Measurements from ENCODE around the gene XAGE5. TPM values are rescaled to one million over a fixed set of nuclear protein-coding genes. Genes with fewer than 3 reads are reported as not detected.
"Not testable (repeated sequence)": the region's sequence is repeated elsewhere in the genome, so short reads cannot be mapped to it uniquely, and the experiment has no call there.

XAGE5 gene
- total and polyA plus RNA-seq, 7 donors: not detected

DNA sequence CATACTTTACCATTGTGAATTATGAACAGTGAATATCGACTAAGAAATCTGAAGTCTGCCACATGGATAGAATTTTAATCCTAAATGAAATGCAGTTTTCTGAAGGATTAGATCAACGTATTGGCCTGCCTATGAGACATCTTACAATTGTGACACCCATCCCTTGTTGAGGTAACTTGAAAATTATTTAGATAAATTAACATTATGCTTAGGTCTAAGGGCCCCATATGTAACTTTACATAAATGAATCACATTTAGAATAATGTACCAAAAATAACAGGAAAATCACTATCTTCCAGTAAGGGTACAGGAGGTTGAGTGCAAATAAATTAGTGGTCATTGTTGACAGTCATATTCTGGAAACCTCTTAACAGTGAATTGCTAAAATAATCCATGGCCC, 13.5 kb downstream of the XAGE5 start:
- no peak overlapping the region for H3K4me3 ChIP-seq
- WGBS, 2 donors: 38 to 73% methylated on average over 2 of the region's 2 CpGs
- no peaks in the 10 kb centered on the region for H3K27me3 ChIP-seq
- no peak for DNase-seq
- intact Hi-C loops (cut with DNase I): no loop called here
- H3K4me1 ChIP-seq: no peaks in the 10 kb centered on the region
- H3K27ac ChIP-seq: no peak overlapping the region
- TF ChIP-seq EP300 (IDR thresholded peaks at IDR 0.05) (no peak), POLR2A (IDR thresholded peaks at IDR 0.05) (no peak), POLR2AphosphoS5 (IDR thresholded peaks at IDR 0.05) (no peak)
- TF ChIP-seq, protein P1, sequence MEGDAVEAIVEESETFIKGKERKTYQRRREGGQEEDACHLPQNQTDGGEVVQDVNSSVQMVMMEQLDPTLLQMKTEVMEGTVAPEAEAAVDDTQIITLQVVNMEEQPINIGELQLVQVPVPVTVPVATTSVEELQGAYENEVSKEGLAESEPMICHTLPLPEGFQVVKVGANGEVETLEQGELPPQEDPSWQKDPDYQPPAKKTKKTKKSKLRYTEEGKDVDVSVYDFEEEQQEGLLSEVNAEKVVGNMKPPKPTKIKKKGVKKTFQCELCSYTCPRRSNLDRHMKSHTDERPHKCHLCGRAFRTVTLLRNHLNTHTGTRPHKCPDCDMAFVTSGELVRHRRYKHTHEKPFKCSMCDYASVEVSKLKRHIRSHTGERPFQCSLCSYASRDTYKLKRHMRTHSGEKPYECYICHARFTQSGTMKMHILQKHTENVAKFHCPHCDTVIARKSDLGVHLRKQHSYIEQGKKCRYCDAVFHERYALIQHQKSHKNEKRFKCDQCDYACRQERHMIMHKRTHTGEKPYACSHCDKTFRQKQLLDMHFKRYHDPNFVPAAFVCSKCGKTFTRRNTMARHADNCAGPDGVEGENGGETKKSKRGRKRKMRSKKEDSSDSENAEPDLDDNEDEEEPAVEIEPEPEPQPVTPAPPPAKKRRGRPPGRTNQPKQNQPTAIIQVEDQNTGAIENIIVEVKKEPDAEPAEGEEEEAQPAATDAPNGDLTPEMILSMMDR (IDR thresholded peaks at IDR 0.05): no peak
- no peaks in the 10 kb centered on the region for H3K36me3 ChIP-seq
- no peaks in the 10 kb centered on the region for H3K9me3 ChIP-seq

DNA sequence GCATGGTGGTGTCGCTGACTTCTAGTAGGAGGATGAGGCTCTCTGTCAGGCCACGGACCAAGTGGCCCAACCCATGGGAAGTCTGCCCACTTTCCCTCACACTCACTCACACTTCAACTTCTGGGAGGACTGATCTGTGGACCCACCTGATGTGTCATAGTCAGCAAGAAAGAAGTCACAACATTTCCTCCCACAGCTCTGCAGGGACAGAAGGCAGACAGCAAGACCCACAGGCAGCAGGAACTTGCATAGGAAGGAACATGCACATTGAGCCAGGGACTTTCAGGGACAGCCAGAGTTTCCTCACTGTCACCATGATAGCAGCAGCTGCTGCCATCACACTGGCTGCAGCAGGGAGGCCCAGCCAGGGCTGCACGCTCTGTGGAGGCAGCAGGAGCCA, 19.5 kb downstream of the XAGE5 start:
- no peak overlapping the region for H3K27ac ChIP-seq
- TF ChIP-seq, protein P1 (IDR thresholded peaks at IDR 0.05): no peak
- no peak for TF ChIP-seq POLR2AphosphoS5 (IDR thresholded peaks at IDR 0.05)
- no peak for TF ChIP-seq EP300 (IDR thresholded peaks at IDR 0.05)
- no peak for TF ChIP-seq POLR2A (IDR thresholded peaks at IDR 0.05)
- H3K9me3 ChIP-seq: no peaks in the 10 kb centered on the region
- no peaks in the 10 kb centered on the region for H3K27me3 ChIP-seq
- H3K36me3 ChIP-seq: no peaks in the 10 kb centered on the region
- intact Hi-C loops (cut with DNase I): no loop called here
- H3K4me1 ChIP-seq: no peaks in the 10 kb centered on the region
- WGBS, 2 donors: 64 to 67% methylated on average over 3 of the region's 3 CpGs
- DNase-seq: no peak
- no peak overlapping the region for H3K4me3 ChIP-seq

DNA sequence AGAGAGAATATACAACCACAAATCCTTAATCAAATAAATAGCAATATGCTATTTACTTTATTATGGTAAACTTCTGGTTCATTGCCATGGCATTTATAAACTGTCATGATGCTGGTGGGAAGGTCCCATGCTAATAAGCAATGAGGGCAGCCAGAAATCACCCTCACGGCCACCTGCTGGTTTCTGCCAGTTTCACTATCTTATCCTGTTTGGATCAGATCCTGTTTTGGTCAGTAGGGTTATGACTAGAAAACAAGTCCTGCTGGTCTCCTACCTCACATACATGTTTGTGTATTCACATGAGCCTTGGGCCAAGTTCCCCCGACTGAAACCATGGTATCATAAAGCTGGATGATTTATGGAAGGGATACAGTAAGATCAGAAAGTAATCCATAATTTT, 28.1 kb downstream of the XAGE5 start:
- Histone ChIP-seq H3K27ac (no peak overlapping the region), H3K9me3 (no peaks in the 10 kb centered on the region), H3K4me3 (no peak overlapping the region), H3K36me3 (no peaks in the 10 kb centered on the region), H3K4me1 (no peaks in the 10 kb centered on the region), H3K27me3 (no peaks in the 10 kb centered on the region)
- DNase-seq: no peak
- 14 to 54% methylated on average over 2 of the region's 2 CpGs for WGBS, 2 donors
- intact Hi-C loops (cut with DNase I): no loop called here
- TF ChIP-seq, protein P1 (IDR thresholded peaks at IDR 0.05): no peak
- TF ChIP-seq POLR2A (IDR thresholded peaks at IDR 0.05) (no peak), EP300 (IDR thresholded peaks at IDR 0.05) (no peak), POLR2AphosphoS5 (IDR thresholded peaks at IDR 0.05) (no peak)

DNA sequence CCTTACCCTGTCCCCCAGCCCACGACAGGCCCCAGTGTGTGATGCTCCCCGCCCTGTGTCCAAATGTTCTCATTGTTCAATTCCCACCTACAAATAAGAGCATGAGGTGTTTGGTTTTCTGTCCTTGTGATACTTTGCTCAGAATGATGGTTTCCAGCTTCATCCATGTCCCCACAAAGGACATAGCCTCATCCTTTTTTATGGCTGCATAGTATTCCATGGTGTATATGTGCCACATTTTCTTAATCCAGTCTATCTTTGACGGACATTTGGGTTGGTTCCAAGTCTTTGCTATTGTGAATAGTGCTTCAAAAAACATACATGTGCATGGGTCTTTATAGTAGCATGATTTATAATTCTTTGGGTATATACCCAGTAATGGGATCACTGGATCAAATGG, 32.5 kb downstream of the XAGE5 start:
- H3K36me3 ChIP-seq; H3K27me3 ChIP-seq; H3K4me3 ChIP-seq; intact Hi-C loops (cut with DNase I); H3K27ac ChIP-seq; H3K4me1 ChIP-seq; H3K9me3 ChIP-seq; DNase-seq: not testable (repeated sequence)
- WGBS, 2 donors: 86 to 88% methylated on average over 3 of the region's 3 CpGs

DNA sequence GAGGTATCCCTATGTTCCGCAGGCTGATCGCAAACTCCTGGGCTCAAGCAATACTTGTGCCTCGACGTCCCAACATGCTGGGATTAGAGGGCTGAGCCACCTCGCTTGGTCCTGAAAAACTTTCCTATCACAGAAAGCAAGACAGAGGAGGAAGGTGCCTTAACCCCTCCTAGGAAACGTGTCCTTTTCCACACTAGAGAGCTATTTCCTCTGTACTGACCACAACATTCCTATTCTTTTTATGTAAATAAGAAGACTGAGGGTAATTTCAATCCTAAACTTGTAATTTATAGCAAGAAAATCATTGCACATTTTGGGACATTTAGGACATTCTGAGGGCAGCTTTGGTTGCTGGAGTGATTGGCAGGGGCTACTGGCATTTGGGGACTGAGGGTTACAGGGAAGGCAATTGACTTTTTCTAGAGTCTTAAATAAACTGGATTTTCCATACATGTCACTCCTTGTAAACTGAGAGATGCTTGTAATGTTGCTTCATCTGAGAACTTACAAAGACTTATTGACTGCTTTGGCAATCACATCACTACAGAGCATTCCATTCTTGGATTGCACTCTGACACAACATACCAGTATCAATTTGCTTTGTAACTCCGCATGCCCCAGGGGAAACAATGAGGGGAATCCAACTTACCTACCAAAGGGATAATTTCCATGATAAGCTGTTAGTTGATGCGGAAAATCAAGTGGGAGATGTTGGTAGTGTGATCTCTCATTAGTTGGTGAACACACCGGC, 41.2 kb downstream of the XAGE5 start:
- DNase-seq: no peak
- intact Hi-C loops (cut with DNase I): no loop called here
- 83 to 91% methylated on average over 9 of the region's 9 CpGs for WGBS, 2 donors
- H3K9me3 ChIP-seq: no peaks in the 10 kb centered on the region
- no peak overlapping the region for H3K27ac ChIP-seq
- no peak overlapping the region for H3K4me3 ChIP-seq
- H3K4me1 ChIP-seq: no peaks in the 10 kb centered on the region
- H3K27me3 ChIP-seq: no peaks in the 10 kb centered on the region
- no peak for TF ChIP-seq POLR2AphosphoS5 (IDR thresholded peaks at IDR 0.05)
- no peak for TF ChIP-seq EP300 (IDR thresholded peaks at IDR 0.05)
- TF ChIP-seq POLR2A (IDR thresholded peaks at IDR 0.05): no peak
- TF ChIP-seq, protein P1 (IDR thresholded peaks at IDR 0.05): no peak
- no peaks in the 10 kb centered on the region for H3K36me3 ChIP-seq

DNA sequence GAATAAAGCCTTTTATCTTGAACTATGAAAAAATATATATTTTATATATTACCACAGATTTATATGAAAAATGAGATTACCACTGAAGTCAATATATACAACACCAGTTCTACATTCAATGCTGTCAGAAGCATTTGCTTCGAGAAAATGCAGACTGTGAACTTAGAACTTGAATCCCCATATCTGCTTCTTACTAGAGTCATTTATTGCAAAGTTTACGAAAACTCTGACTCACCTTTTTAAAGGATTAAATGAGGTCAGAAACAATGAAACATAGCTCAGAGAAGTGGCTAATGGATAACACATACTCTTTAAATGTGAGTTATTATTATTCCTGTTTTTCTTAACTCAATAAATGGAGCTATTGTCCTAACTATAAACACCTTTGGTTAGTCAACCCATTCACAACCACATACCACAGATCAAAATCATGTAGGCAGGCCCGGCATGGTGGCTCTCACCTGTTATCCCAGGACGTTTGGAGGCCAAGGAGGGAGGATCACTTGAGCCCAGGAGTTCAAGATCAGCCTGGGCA, 46.0 kb downstream of the XAGE5 start:
- H3K36me3 ChIP-seq; DNase-seq; H3K27ac ChIP-seq; intact Hi-C loops (cut with DNase I); H3K4me1 ChIP-seq; H3K27me3 ChIP-seq; H3K9me3 ChIP-seq; H3K4me3 ChIP-seq: not testable (repeated sequence)
- 56 to 60% methylated on average over 4 of the region's 4 CpGs for WGBS, 2 donors

All from sigmoid colon (tissue), 7 donors.